ENCODE data around the gene ZNF580. TPM values are rescaled to one million over a fixed set of nuclear protein-coding genes. Genes with fewer than 3 reads are reported as not detected.

Gene ZNF580
- total and polyA plus RNA-seq, 9 of the 15 experiments (the other 6 are each of a cell fraction or from before 2014, with no cell fraction given) = 2.3 to 47.4 (median 6.0) TPM

GRCh38 chr19:55640043-55640576 is 692 bp upstream of the ZNF580 start (continued):
- TF ChIP-seq, protein P1, sequence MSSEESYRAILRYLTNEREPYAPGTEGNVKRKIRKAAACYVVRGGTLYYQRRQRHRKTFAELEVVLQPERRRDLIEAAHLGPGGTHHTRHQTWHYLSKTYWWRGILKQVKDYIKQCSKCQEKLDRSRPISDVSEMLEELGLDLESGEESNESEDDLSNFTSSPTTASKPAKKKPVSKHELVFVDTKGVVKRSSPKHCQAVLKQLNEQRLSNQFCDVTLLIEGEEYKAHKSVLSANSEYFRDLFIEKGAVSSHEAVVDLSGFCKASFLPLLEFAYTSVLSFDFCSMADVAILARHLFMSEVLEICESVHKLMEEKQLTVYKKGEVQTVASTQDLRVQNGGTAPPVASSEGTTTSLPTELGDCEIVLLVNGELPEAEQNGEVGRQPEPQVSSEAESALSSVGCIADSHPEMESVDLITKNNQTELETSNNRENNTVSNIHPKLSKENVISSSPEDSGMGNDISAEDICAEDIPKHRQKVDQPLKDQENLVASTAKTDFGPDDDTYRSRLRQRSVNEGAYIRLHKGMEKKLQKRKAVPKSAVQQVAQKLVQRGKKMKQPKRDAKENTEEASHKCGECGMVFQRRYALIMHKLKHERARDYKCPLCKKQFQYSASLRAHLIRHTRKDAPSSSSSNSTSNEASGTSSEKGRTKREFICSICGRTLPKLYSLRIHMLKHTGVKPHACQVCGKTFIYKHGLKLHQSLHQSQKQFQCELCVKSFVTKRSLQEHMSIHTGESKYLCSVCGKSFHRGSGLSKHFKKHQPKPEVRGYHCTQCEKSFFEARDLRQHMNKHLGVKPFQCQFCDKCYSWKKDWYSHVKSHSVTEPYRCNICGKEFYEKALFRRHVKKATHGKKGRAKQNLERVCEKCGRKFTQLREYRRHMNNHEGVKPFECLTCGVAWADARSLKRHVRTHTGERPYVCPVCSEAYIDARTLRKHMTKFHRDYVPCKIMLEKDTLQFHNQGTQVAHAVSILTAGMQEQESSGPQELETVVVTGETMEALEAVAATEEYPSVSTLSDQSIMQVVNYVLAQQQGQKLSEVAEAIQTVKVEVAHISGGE (CRISPR knock-in tag; IDR thresholded peaks at IDR 0.05) = no peak
- TF ChIP-seq, protein P2, sequence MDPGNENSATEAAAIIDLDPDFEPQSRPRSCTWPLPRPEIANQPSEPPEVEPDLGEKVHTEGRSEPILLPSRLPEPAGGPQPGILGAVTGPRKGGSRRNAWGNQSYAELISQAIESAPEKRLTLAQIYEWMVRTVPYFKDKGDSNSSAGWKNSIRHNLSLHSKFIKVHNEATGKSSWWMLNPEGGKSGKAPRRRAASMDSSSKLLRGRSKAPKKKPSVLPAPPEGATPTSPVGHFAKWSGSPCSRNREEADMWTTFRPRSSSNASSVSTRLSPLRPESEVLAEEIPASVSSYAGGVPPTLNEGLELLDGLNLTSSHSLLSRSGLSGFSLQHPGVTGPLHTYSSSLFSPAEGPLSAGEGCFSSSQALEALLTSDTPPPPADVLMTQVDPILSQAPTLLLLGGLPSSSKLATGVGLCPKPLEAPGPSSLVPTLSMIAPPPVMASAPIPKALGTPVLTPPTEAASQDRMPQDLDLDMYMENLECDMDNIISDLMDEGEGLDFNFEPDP (CRISPR knock-in tag; IDR thresholded peaks at IDR 0.05) = no peak
- TF ChIP-seq FOXP1 (CRISPR knock-in tag; IDR thresholded peaks at IDR 0.05) = peak; percentile 99
- TF ChIP-seq KLF6 (CRISPR knock-in tag; IDR thresholded peaks at IDR 0.05; ENCODE audit: borderline replicate concordance) = peak; percentile 46; the same call in 1 of the 2 replicates
- no peak for TF ChIP-seq DIDO1 (tag; IDR thresholded peaks at IDR 0.05; ENCODE audit: low read depth)
- peak; percentile 93 for TF ChIP-seq ZBTB1 (CRISPR knock-in tag; IDR thresholded peaks at IDR 0.05; ENCODE audit: borderline replicate concordance, low read depth)
- TF ChIP-seq RBFOX2 (IDR thresholded peaks at IDR 0.05; ENCODE audit: low read depth, low read length) = peak; percentile 78
- TF ChIP-seq ZNF830 (CRISPR knock-in tag; IDR thresholded peaks at IDR 0.05) = no peak
- 0 out of 2 replicates have a peak, but pooled peaks have one; percentile 33 for TF ChIP-seq RAD51 (IDR thresholded peaks at IDR 0.05; ENCODE audit: borderline replicate concordance, low read depth)
- TF ChIP-seq HDAC1 (IDR thresholded peaks at IDR 0.05) = no peak; a peak in 1 of 4 replicates
- peak in 1 of 2 experiments; percentile 67; a peak in 1 of 4 replicates for TF ChIP-seq SRF (CRISPR knock-in tag; IDR thresholded peaks at IDR 0.05)
- TF ChIP-seq ZNF143 (CRISPR knock-in tag; IDR thresholded peaks at IDR 0.05) = peak; percentile 61; the same call in 1 of the 2 replicates
- no peak for TF ChIP-seq HOMEZ (CRISPR knock-in tag; IDR thresholded peaks at IDR 0.05)
- TF ChIP-seq CTCF (IDR thresholded peaks at IDR 0.05 in 2 of 3, conservative IDR thresholded peaks at IDR 0.05 in 1 of 3; ENCODE audit: insufficient read depth in 2 of 3, low read depth in 1 of 3, low read length in 3 of 3) = peak; percentile 59 to 90 (median 63)
- TF ChIP-seq ATF2 (CRISPR knock-in tag; IDR thresholded peaks at IDR 0.05) = peak; percentile 85
- peak; percentile 28 to 52 for TF ChIP-seq RAD21 (CRISPR knock-in tag; conservative IDR thresholded peaks at IDR 0.05 in 1 of 2, IDR thresholded peaks at IDR 0.05 in 1 of 2)
